ENCODE data around the gene WWTR1. TPM values are rescaled to one million over a fixed set of nuclear protein-coding genes. Genes with fewer than 3 reads are reported as not detected.

Gene WWTR1
- total and polyA plus RNA-seq, 2 of the 8 experiments (the other 6 are each of a cell fraction or from before 2014, with no cell fraction given): 15.7 to 18.6 TPM

GRCh38 chr3:149475451-149476060 is 182.3 kb downstream of the WWTR1 start (continued):
- TF ChIP-seq SIN3A (conservative IDR thresholded peaks at IDR 0.05 in 1 of 2, IDR thresholded peaks at IDR 0.05 in 1 of 2; ENCODE audit: low read depth in 1 of 2, low read length in 2 of 2) (no peak), USF2 (IDR thresholded peaks at IDR 0.05; ENCODE audit: low read length) (no peak), SIRT6 (IDR thresholded peaks at IDR 0.05; ENCODE audit: low read length) (no peak), KDM5A (IDR thresholded peaks at IDR 0.05; ENCODE audit: low read length) (no peak), YY1 (IDR thresholded peaks at IDR 0.05; ENCODE audit: low read depth, low read length) (no peak)
